Left lung (tissue), 10 donors: ENCODE measurements around the gene MMD. TPM values are rescaled to one million over a fixed set of nuclear protein-coding genes. Genes with fewer than 3 reads are reported as not detected.
"Not testable (repeated sequence)": the region's sequence is repeated elsewhere in the genome, so short reads cannot be mapped to it uniquely, and the experiment has no call there.

Experiments
- ATAC-seq: fragments of 200-7000 bp; cut with Tn5 transposase; one replicate; pipeline ENCODE4 v1.9.1; 2020; ENCODE audit warnings: moderate library complexity
- DNase-seq, 4 donors: peaks; one replicate each; pipeline ENCODE4 v3.0.0-alpha.2; 2013 to 2020
- H3K27ac ChIP-seq, 2 donors: fragments of 200-600 bp; sonication (generic) in 1 of 2; one replicate each; pipeline versions ENCODE4 v1.5.0 to v1.8.0; 2020 to 2021
- H3K27me3 ChIP-seq, 2 donors: fragments of 200-600 bp; sonication (generic) in 1 of 2; one replicate each; pipeline versions ENCODE4 v1.5.0 to v1.8.0; 2020 to 2021
- H3K36me3 ChIP-seq, 2 donors: fragments of 200-600 bp; sonication (generic) in 1 of 2; one replicate each; pipeline versions ENCODE4 v1.5.0 to v1.8.0; 2020 to 2021
- H3K4me1 ChIP-seq, 2 donors: fragments of 200-600 bp; one replicate each; pipeline ENCODE4 v1.8.0; 2021
- H3K4me3 ChIP-seq, 2 donors: fragments of 200-600 bp; sonication (generic) in 1 of 2; one replicate each; pipeline versions ENCODE4 v1.5.0 to v1.8.0; 2020 to 2021; ENCODE audit warnings: mild to moderate bottlenecking in 1 of 2
- H3K9me3 ChIP-seq, 2 donors: fragments of 200-600 bp; sonication (generic) in 1 of 2; one replicate each; pipeline versions ENCODE4 v1.5.0 to v1.8.0; 2020 to 2021
- intact Hi-C, 2 donors: fragments of 100-400 bp; cut with DNase I; formaldehyde crosslinking; loops; one replicate each; pipeline versions ENCODE4 v1.11.2 to v1.14.2; 2022
- polyA plus RNA-seq, 6 donors: library from polyadenylated mRNA; unstranded; fragments of 120-200 nt; gene quantifications; one replicate each; pipeline ENCODE4 v1.2.1, GENCODE V29; 2013; ENCODE audit not compliant: insufficient read length in 6 of 6
- total RNA-seq, 2 donors: library from RNA; stranded (reverse); fragmentation: NEBNext Ultra II Directional; extraction: Animal tissue kit (Norgen Biotek cat#: 25700); gene quantifications; one replicate each; pipeline ENCODE4 v1.2.1, GENCODE V29; 2021
- TF ChIP-seq, protein P1 (sequence below), 2 donors: fragments of 200-600 bp; sonication (generic) in 1 of 2; IDR thresholded peaks; one replicate each; pipeline versions ENCODE4 v1.5.0 to v1.8.0; 2021; ENCODE audit warnings: antibody characterized with exemption in 2 of 2
- donor health status: DM: no; HTN: yes; CAD: no.
- donor health status: DM: no; HTN: no; CAD: no.

Gene MMD
- total and polyA plus RNA-seq, 8 donors, result 19.0 to 29.7 (median 25.1) TPM

DNA sequence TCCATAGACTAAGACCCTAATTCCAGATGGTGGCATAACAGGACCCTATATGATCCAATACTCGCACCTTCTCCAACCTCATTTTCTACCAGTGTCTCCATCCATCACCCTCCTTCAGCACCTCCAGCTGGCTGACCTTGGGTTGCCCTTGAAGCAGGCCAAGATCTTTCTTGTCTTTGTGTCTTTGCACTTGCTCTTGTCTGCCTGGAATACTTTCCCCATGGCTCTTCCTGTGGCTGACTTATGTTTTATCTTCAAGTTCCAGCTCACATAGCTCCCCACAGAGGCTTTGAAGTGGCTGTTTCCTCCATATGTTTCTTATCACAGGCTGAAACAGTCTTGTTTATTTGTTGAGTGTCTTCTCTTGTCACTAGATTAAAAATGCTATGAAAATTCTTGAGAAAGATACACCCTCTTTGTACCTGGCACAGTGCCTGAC is 29.6 kb upstream of the MMD start:
- Histone ChIP-seq H3K36me3 (no peaks in the 10 kb centered on the region), H3K27ac (peak overlapping the region; percentile 6 to 53), H3K4me1 (peaks cover 2 to 13% of the 10 kb centered on the region in 2 donors), H3K4me3 (no peak overlapping the region), H3K9me3 (no peaks in the 10 kb centered on the region), H3K27me3 (no peaks in the 10 kb centered on the region)
- DNase-seq (peak in 2 of 4 donors; percentile 65 to 76), ATAC-seq (peak; percentile 29)
- TF ChIP-seq, protein P1, sequence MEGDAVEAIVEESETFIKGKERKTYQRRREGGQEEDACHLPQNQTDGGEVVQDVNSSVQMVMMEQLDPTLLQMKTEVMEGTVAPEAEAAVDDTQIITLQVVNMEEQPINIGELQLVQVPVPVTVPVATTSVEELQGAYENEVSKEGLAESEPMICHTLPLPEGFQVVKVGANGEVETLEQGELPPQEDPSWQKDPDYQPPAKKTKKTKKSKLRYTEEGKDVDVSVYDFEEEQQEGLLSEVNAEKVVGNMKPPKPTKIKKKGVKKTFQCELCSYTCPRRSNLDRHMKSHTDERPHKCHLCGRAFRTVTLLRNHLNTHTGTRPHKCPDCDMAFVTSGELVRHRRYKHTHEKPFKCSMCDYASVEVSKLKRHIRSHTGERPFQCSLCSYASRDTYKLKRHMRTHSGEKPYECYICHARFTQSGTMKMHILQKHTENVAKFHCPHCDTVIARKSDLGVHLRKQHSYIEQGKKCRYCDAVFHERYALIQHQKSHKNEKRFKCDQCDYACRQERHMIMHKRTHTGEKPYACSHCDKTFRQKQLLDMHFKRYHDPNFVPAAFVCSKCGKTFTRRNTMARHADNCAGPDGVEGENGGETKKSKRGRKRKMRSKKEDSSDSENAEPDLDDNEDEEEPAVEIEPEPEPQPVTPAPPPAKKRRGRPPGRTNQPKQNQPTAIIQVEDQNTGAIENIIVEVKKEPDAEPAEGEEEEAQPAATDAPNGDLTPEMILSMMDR (IDR thresholded peaks at IDR 0.05), result no peak
- intact Hi-C loops, result no loop called here

- peaks cover 8 to 13% of the 10 kb centered on the region in 2 donors for H3K4me1 ChIP-seq
Observed at GRCh38 chr17:55450232-55450825, 28.7 kb upstream of the MMD start.

DNA sequence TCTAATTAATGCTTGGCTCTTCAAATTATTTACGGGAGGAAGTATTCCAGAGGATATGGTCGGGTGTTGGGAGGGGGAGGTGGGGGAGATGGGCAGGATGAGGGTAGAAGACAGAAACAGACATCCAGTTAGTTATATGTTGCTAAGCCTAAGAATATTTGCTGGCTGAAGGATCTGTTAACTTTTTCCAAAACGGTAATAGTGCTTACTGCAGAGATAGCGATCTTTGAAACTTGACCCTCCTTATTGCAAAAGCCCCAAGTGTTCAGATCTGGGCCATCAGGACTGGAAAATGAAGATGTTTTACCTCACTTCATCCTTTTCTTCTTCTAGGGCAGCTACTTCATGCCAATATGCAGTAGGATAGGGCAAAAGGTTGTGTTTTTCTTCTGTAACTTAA is 27.0 kb upstream of the MMD start:
- TF ChIP-seq, protein P1 (IDR thresholded peaks at IDR 0.05), result no peak
- intact Hi-C loops, result no loop called here
- Histone ChIP-seq H3K36me3 (no peaks in the 10 kb centered on the region), H3K4me1 (peaks cover 8 to 13% of the 10 kb centered on the region in 2 donors), H3K27me3 (no peaks in the 10 kb centered on the region), H3K4me3 (no peak overlapping the region), H3K27ac (no peak overlapping the region), H3K9me3 (no peaks in the 10 kb centered on the region)
- ATAC-seq, result no peak
- DNase-seq, result peak in 1 of 4 donors; percentile 40

More at GRCh38 chr17:55450232-55450825, 28.7 kb upstream of the MMD start:
- Histone ChIP-seq H3K36me3 (no peaks in the 10 kb centered on the region), H3K4me3 (no peak overlapping the region), H3K27me3 (no peaks in the 10 kb centered on the region), H3K27ac (no peak overlapping the region), H3K9me3 (no peaks in the 10 kb centered on the region)
- ATAC-seq (no peak), DNase-seq (no peak)
- intact Hi-C loops, result no loop called here
- TF ChIP-seq, protein P1 (IDR thresholded peaks at IDR 0.05), result no peak

DNA sequence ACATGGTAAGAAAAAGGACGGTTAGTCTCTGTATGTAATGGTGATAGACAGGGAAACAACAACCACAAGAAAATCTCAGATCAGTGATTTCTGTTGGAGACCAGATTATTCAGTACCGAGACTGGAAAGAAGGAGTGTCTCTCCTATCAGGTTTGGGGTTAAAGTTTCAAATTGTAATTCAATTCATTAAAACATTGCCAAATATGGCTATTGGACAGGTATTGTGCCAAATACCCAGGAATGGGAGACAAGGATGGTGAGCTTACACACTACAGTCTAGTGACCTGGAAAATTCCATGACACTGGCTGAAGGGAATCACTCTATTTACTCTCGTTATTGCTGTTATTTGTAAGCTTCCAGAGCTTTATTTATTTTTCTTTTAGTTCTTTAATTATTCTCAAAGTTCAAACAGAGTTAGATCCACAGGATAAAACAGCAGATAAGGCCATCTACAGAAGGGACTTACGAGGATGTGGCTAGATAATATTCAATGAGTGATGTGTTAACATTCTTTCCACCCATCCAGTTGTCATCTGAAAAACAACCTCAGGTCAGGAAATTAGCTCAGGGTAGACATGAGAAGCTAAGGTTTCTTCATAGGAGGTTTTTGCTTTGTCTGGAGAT is 25.1 kb upstream of the MMD start:
- Histone ChIP-seq H3K36me3 (no peaks in the 10 kb centered on the region), H3K9me3 (no peaks in the 10 kb centered on the region), H3K4me1 (peaks cover 0 to 6% of the 10 kb centered on the region in 2 donors), H3K27ac (no peak overlapping the region), H3K4me3 (no peak overlapping the region), H3K27me3 (no peaks in the 10 kb centered on the region)
- ATAC-seq, result no peak
- intact Hi-C loops, result no loop called here
- TF ChIP-seq, protein P1 (IDR thresholded peaks at IDR 0.05), result no peak
- DNase-seq, result no peak

DNA sequence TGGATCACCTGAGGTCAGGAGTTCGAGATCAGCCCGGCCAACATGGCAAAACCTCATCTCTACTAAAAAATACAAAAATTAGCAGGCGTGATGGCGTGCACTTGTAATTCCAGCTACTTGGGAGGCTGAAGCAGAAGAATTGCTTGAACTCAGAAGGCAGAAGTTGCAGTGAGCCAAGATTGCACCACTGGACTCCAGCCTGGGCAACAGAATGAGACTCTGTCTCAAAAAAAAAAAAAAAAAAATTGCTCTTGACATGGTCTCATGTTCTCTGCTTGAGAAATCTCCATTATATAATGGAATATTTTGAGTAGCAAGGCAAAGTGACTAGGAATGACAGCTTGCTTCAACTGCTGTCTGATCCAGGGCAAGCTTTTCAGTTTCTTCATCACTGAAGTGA is 24.4 kb upstream of the MMD start:
- H3K4me3 ChIP-seq, H3K36me3 ChIP-seq, H3K4me1 ChIP-seq, H3K27me3 ChIP-seq, DNase-seq, intact Hi-C loops, H3K9me3 ChIP-seq: not testable (repeated sequence)
- ATAC-seq, result peak; percentile 35
- H3K27ac ChIP-seq, result peak overlapping the region in 1 of 2 donors; percentile 2
